Measurements from ENCODE around the gene DPP6. TPM values are rescaled to one million over a fixed set of nuclear protein-coding genes. Genes with fewer than 3 reads are reported as not detected.
A peak's percentile ranks its signal among the peaks of the same experiment; 100 is the strongest.

DPP6 gene
- total RNA-seq, 4 donors from 2014 or later = 13.4 to 33.2 (median 26.8) TPM

- H3K9me3 ChIP-seq = peaks cover 0 to under 1% (median 0%) of the 10 kb centered on the region in 4 donors
- H3K27ac ChIP-seq (replicated peaks in 1 of 4) = no peak overlapping the region
- DNase-seq (ENCODE audit: extremely low spot score) = no peak
- no peaks in the 10 kb centered on the region for H3K4me1 ChIP-seq
- H3K4me3 ChIP-seq = no peak overlapping the region
- no peak for TF ChIP-seq EP300 (IDR thresholded peaks at IDR 0.05)
- TF ChIP-seq POLR2AphosphoS5 (IDR thresholded peaks at IDR 0.05) = no peak
- no peak for TF ChIP-seq CTCF (IDR thresholded peaks at IDR 0.05)
- no peak for TF ChIP-seq POLR2A (IDR thresholded peaks at IDR 0.05; ENCODE audit: low read depth)
- H3K27me3 ChIP-seq = no peaks in the 10 kb centered on the region
- intact Hi-C loops (cut with DNase I) = no loop called here
- 59% methylated on average over 4 of the region's 4 CpGs for WGBS
- H3K36me3 ChIP-seq = no peaks in the 10 kb centered on the region
These were observed 588.7 kb downstream of the DPP6 start for GRCh38 chr7:154640917-154641316.

- Histone ChIP-seq H3K4me3 (no peak overlapping the region), H3K9me3 (no peaks in the 10 kb centered on the region), H3K27me3 (no peaks in the 10 kb centered on the region), H3K36me3 (no peaks in the 10 kb centered on the region), H3K4me1 (no peaks in the 10 kb centered on the region), H3K27ac (replicated peaks in 1 of 4) (no peak overlapping the region)
- intact Hi-C loops (cut with DNase I) = no loop called here
- WGBS = 74% methylated on average over 3 of the region's 3 CpGs
- no peak for TF ChIP-seq CTCF (IDR thresholded peaks at IDR 0.05)
- no peak for TF ChIP-seq POLR2A (IDR thresholded peaks at IDR 0.05; ENCODE audit: low read depth)
- TF ChIP-seq EP300 (IDR thresholded peaks at IDR 0.05) = no peak
- no peak for TF ChIP-seq POLR2AphosphoS5 (IDR thresholded peaks at IDR 0.05)
- peak; percentile 80 for DNase-seq (ENCODE audit: extremely low spot score)
These were observed 592.2 kb downstream of the DPP6 start for GRCh38 chr7:154644366-154644765.

- WGBS = 87% methylated on average over 11 of the region's 11 CpGs
- intact Hi-C loops (cut with DNase I) = no loop called here
- peaks cover 0 to 6% (median 0%) of the 10 kb centered on the region in 4 donors for H3K9me3 ChIP-seq
- no peak overlapping the region for H3K27ac ChIP-seq (replicated peaks in 1 of 4)
- no peak overlapping the region for H3K4me3 ChIP-seq
- no peak for TF ChIP-seq POLR2A (IDR thresholded peaks at IDR 0.05; ENCODE audit: low read depth)
- TF ChIP-seq POLR2AphosphoS5 (IDR thresholded peaks at IDR 0.05) = no peak
- no peak for TF ChIP-seq CTCF (IDR thresholded peaks at IDR 0.05)
- no peak for TF ChIP-seq EP300 (IDR thresholded peaks at IDR 0.05)
- no peaks in the 10 kb centered on the region for H3K27me3 ChIP-seq
- no peaks in the 10 kb centered on the region for H3K4me1 ChIP-seq
- no peaks in the 10 kb centered on the region for H3K36me3 ChIP-seq
- DNase-seq (ENCODE audit: extremely low spot score) = no peak
These were observed 594.2 kb downstream of the DPP6 start for GRCh38 chr7:154646126-154647013.

- Histone ChIP-seq H3K27ac (replicated peaks in 1 of 4) (no peak overlapping the region), H3K4me1 (no peaks in the 10 kb centered on the region), H3K36me3 (no peaks in the 10 kb centered on the region), H3K4me3 (no peak overlapping the region), H3K9me3 (peaks cover 0 to 6% (median 0%) of the 10 kb centered on the region in 4 donors), H3K27me3 (no peaks in the 10 kb centered on the region)
- TF ChIP-seq POLR2A (IDR thresholded peaks at IDR 0.05; ENCODE audit: low read depth) (no peak), EP300 (IDR thresholded peaks at IDR 0.05) (no peak), POLR2AphosphoS5 (IDR thresholded peaks at IDR 0.05) (no peak), CTCF (IDR thresholded peaks at IDR 0.05) (no peak)
- 78% methylated on average over 11 of the region's 12 CpGs for WGBS
- DNase-seq (ENCODE audit: extremely low spot score) = no peak
- intact Hi-C loops (cut with DNase I) = no loop called here
These were observed 595.4 kb downstream of the DPP6 start for GRCh38 chr7:154647625-154648024.
